GM18502 (cell line): ENCODE measurements around the gene H19.

Experiments
- ATAC-seq: cut with Tn5 transposase; IDR thresholded peaks from one replicate; pipeline ENCODE4 v1.9.1; 2021; ENCODE audit warnings: mild to moderate bottlenecking; ENCODE audit not compliant: unreplicated experiment, poor library complexity

The H19 gene

GRCh38 chr11:1997755-1998154, at the start of gene H19:
TSS of gene H19 (minus strand) at chr11:1997842.
- no peak for ATAC-seq

GRCh38 chr11:2041963-2042362, 44.3 kb upstream of the H19 start:
- no peak for ATAC-seq

- ATAC-seq, result no peak
Measured at GRCh38 chr11:2041153-2041552, 43.5 kb upstream of the H19 start.

GRCh38 chr11:2039198-2039759, 41.6 kb upstream of the H19 start:
- ATAC-seq, result no peak

GRCh38 chr11:2036863-2037486, 39.3 kb upstream of the H19 start:
- ATAC-seq, result no peak

- ATAC-seq, result no peak
Measured at GRCh38 chr11:2035382-2035781, 37.7 kb upstream of the H19 start.

- no peak for ATAC-seq
Measured at GRCh38 chr11:2031058-2031457, 33.4 kb upstream of the H19 start.

- no peak for ATAC-seq
Measured at GRCh38 chr11:2027708-2028107, 30.1 kb upstream of the H19 start.

GRCh38 chr11:2015025-2015424, 17.4 kb upstream of the H19 start:
- ATAC-seq, result no peak

- ATAC-seq, result no peak
Measured at GRCh38 chr11:2012440-2012839, 14.8 kb upstream of the H19 start.

GRCh38 chr11:2004466-2004865, 6.8 kb upstream of the H19 start:
- no peak for ATAC-seq

GRCh38 chr11:2002807-2003206, 5.2 kb upstream of the H19 start:
- ATAC-seq, result no peak

GRCh38 chr11:2002042-2002776, 4.6 kb upstream of the H19 start:
- ATAC-seq, result no peak

GRCh38 chr11:1998861-1999260, 1.2 kb upstream of the H19 start:
- no peak for ATAC-seq

GRCh38 chr11:1998290-1998689, 648 bp upstream of the H19 start:
- ATAC-seq, result no peak

GRCh38 chr11:1994121-1994520, 3.5 kb downstream of the H19 start:
- ATAC-seq, result no peak

GRCh38 chr11:1992111-1992510, 5.5 kb downstream of the H19 start:
- ATAC-seq, result no peak

GRCh38 chr11:1990872-1991578, 6.6 kb downstream of the H19 start:
- ATAC-seq, result no peak

- ATAC-seq, result no peak
Measured at GRCh38 chr11:1989953-1990352, 7.7 kb downstream of the H19 start.

- no peak for ATAC-seq
Measured at GRCh38 chr11:1988667-1989317, 8.8 kb downstream of the H19 start.

GRCh38 chr11:1988174-1988573, 9.5 kb downstream of the H19 start:
- no peak for ATAC-seq
